ENCODE measurements around the gene TXNRD2.

Gene TXNRD2

GRCh38 chr22:19902245-19902715 lies 39.3 kb downstream of the TXNRD2 start:
- peak; percentile 84 for DNase-seq

GRCh38 chr22:19901577-19902244 lies 39.9 kb downstream of the TXNRD2 start:
- DNase-seq = no peak

- DNase-seq = no peak
Measured at GRCh38 chr22:19900707-19901436, 40.7 kb downstream of the TXNRD2 start.

GRCh38 chr22:19898831-19899567 lies 42.6 kb downstream of the TXNRD2 start:
- DNase-seq = no peak

GRCh38 chr22:19898145-19898544 lies 43.5 kb downstream of the TXNRD2 start:
- no peak for DNase-seq

GRCh38 chr22:19897726-19898125 lies 43.9 kb downstream of the TXNRD2 start:
- DNase-seq = no peak

GRCh38 chr22:19896665-19897355 lies 44.8 kb downstream of the TXNRD2 start:
- no peak for DNase-seq

- DNase-seq = no peak
Measured at GRCh38 chr22:19895160-19895849, 46.3 kb downstream of the TXNRD2 start.

- DNase-seq = no peak
Measured at GRCh38 chr22:19893363-19893762, 48.3 kb downstream of the TXNRD2 start.

- DNase-seq = no peak
Measured at GRCh38 chr22:19892925-19893324, 48.7 kb downstream of the TXNRD2 start.

- no peak for DNase-seq
Measured at GRCh38 chr22:19892257-19892879, 49.2 kb downstream of the TXNRD2 start.

- DNase-seq = peak; percentile 57
Measured at GRCh38 chr22:19891317-19892256, 50.0 kb downstream of the TXNRD2 start.

GRCh38 chr22:19890502-19891316 lies 50.9 kb downstream of the TXNRD2 start:
- no peak for DNase-seq

- DNase-seq = no peak
Measured at GRCh38 chr22:19889951-19890350, 51.7 kb downstream of the TXNRD2 start.

- DNase-seq = no peak
Measured at GRCh38 chr22:19888131-19888746, 53.4 kb downstream of the TXNRD2 start.

- no peak for DNase-seq
Measured at GRCh38 chr22:19887256-19887985, 54.2 kb downstream of the TXNRD2 start.

- no peak for DNase-seq
Measured at GRCh38 chr22:19886605-19887255, 54.9 kb downstream of the TXNRD2 start.

Data from DMS153 (cell line).